Activated T-cell treated with anti-CD3 and anti-CD28 coated beads, Interleukin-2, amount 50 U/mL, for 72 hours (primary cell): ENCODE results near the gene PDCD1. TPM values are rescaled to one million over a fixed set of nuclear protein-coding genes. Genes with fewer than 3 reads are reported as not detected.

Experiments
- total RNA-seq, 2 donors: library from RNA; stranded (reverse); gene quantifications; one replicate each; pipeline ENCODE4 v1.2.3, GENCODE V29; 2022

PDCD1 gene
- total RNA-seq, 2 donors from 2014 or later = 15.7 to 23.0 TPM

Other genes starting within 250 kb of the PDCD1 start
- gene THAP4, start 221.7 kb downstream of the PDCD1 start, total RNA-seq = 10 to 100 TPM; 41.8 to 50.9 TPM
- 100 to 1,000 TPM in 1 of 2 donors, 10 to 100 TPM in 1; 97.9 to 109 TPM for gene ATG4B, start 221.2 kb downstream of the PDCD1 start, total RNA-seq
- gene DTYMK, start 172.1 kb downstream of the PDCD1 start, total RNA-seq = 10 to 100 TPM; 64.6 to 97.5 TPM
- 10 to 100 TPM; 39.9 to 42.6 TPM for gene ING5, start 156.9 kb downstream of the PDCD1 start, total RNA-seq
- 10 to 100 TPM; 24.0 to 25.8 TPM for gene D2HGDH, start 124.3 kb downstream of the PDCD1 start, total RNA-seq
- under 1 TPM; 0.53 to 0.82 TPM for gene GAL3ST2, start 82.1 kb downstream of the PDCD1 start, total RNA-seq
- 1 to 10 TPM in 1 of 2 donors, under 1 TPM in 1; 0.37 to 1.4 TPM for gene NEU4, start 49.7 kb downstream of the PDCD1 start, total RNA-seq
- under 1 TPM; 0.12 to 0.56 TPM for gene RTP5, start 10.8 kb upstream of the PDCD1 start, total RNA-seq